Stimulated activated CD8-positive, alpha-beta memory T cell treated with anti-CD3 and anti-CD28 coated beads, Interleukin-4, amount 100 ng/mL, for 4 hours (primary cell): ENCODE data around the gene FNDC5.
A peak's percentile ranks its signal among the peaks of the same experiment; 100 is the strongest.

ENCODE experiments used
- DNase-seq, 2 donors: peaks; one replicate each; pipeline ENCODE4 v3.0.0-alpha.2; 2020; ENCODE audit warnings: low read depth in 2 of 2, low spot score in 1 of 2

The FNDC5 gene

GRCh38 chr1:32884726-32885125 is 14.0 kb upstream of the FNDC5 start:
- DNase-seq, result no peak

GRCh38 chr1:32884032-32884372 is 13.3 kb upstream of the FNDC5 start:
- no peak for DNase-seq

DNA sequence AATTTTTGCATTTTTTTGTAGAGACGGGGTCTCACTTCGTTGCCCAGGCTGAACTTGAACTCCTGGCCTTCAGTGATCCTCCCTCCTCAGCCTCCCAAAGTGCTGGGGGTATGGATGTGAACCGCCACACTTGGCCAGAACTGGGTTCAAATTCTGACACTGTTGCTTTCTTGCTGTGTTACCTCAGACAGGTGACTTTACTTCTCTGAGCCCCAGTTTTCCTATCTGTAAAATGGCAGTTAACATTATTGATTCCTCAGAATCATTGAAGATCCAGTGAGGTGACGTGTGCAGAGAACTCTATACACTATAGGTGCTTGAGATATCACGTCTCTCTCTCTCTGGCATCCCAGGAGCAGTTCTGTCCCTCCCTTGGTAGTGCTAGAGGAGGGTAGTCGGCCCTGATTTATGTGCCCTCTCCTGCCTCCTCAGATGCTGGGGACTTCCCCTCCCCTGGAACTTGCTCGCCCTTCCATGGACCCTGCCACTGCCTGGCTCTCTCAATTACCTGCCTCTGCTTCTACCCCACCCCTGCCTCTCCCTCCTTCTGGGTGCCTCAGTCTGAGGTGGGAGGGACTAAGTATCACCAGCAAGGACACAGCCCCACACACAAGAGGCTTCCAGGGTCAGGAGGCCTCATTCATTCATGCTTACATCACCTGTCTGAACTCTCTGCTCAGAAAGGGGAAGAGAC is 12.8 kb upstream of the FNDC5 start:
- no peak for DNase-seq

DNA sequence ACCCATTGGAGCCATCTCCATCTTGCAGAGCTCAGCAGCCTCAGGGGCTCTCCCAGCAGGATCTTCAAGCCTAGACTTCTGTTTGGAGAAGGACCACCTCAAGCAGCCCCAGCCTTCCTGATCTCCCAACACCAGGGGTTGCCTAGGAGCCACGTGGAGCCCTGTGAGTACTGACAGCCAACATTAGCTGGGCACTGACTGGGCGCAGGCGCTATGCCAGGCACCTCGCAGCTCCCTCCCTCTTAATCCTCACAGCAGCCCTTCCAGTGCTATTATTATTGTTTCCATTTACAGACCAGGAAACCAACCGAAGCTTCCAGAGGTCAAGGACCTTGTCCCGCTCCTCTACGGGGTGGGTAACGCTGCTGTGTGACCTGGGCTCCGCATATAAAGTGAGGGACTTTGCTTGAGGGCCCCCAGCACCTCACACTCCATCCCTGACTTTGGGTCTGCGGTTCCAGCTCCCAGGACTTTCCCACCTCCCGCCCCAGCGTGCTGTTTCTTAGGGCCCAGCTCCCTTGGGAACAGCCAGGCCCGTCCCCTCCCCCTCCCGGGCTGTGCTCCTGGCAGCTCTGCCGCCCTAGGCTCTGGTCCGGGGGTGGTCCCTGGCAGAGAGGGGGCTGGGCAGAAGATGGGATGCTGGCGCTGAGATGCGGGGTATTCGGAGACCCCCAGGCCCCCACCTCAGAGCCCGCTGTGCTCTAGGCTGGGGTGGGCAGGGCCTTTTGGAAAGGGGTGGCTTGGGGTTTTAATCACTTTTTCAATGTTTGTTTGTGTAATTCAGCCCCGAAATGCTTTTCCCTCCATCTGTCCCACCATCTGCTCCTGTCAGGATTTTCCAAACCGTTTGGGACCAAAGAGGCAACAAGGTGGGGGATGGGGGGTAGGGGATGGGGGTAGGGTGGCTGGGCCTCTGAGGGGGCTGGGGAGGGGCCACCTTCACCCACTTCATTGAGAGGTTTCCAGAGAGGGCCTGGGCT is 11.4 kb upstream of the FNDC5 start:
- no peak for DNase-seq

DNA sequence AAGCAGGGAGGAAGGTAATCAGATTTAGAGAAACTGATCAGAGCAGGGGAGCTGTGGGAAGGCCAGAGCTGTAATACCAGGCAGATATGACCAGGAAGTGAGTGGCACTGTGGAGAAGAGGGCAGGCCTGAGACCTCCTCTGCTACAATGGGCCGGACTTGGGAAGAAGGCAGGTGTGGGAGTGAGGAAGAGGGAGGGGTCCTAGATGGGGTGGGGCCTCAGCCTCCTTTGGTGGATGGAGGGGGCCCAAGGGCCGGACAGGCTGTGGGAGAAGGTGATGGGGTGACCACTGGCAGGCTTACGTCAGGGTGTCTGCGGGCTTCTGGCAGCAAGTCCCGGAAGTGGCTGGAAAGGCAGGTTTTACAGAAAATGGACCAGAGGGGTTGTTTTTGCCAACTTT is 10.6 kb upstream of the FNDC5 start:
- no peak for DNase-seq

DNA sequence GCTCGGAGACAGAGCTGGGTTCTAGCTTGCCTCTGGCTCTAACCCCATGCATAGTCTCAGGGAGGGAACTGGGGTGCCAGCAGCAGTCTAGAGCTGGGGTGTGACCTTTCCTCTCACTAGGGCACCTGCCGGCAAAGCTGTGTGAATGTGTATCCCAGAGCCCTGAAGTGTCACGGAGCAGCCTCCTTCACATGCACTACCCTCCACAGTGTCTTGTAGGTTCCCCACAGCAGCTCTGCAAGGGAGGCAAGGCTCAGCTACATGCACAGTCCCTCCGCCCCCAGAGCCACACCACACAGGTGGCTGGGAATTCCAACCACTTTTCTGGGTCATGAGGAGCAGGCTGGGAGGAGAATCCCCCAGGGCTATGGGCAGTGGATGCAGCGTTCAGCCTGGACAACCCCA is 7.9 kb upstream of the FNDC5 start:
- DNase-seq, result no peak

DNA sequence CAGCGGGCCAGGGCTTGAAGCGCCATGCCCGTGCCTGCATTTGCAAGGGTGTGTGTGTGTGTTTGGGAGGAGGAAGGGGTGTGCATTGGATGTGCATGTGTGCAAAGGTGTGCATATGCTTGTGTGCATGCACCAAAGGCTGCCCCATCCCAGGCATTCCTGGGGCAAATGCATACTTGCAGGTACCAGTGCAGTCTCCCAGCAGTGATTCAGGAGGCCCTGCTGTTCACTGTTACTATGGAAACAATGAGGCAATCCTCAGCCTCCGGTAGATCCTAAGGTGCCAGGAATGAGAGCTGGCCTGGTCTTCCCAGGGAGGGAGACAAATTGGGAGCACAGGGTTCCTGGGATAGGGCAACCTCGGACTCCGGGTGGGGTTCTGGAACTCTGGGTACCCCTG is 7.5 kb upstream of the FNDC5 start:
- DNase-seq, result no peak

DNA sequence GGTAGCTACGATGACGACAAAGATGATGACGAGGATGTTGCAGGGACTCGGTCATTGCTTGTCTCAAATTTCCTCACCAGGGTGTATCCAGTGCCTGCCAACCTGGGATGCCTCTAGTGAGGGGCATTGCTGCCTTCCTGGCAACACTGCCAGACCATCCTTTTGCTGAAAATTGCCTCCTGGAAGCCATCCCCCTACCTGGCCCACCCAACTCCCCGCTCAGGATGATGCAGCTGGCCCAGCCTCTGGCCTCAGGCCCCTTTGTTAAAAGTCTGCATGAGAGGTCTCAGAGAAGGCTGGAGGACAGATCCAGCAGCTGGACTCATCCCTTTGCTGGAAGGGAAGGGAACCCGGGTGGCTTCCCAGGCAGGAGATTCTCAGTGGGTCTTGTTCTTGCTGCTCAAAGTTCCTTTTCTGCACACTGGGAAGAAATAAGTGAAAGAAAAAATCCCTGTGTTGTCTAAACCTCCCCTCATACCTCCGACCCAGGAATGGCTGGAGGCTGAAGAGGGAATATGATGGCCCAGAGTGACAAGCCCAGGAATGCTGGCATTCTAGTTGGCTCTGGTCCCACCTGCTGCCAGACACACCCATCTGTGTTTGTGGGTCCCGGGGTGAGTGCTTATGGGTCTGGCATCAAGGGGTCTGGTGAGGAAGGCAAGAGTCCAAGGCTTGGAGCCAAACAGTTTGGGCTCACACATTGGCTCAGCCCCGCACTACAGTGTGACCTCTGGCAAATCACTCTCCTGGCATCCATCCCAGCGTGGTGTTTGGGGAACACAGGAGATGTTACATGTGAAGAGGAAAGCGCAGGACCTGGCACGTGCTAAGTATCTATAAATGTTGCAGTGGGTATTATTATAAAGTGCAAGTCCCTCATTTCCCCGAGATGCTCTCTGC is 6.7 kb upstream of the FNDC5 start:
- DNase-seq, result no peak

DNA sequence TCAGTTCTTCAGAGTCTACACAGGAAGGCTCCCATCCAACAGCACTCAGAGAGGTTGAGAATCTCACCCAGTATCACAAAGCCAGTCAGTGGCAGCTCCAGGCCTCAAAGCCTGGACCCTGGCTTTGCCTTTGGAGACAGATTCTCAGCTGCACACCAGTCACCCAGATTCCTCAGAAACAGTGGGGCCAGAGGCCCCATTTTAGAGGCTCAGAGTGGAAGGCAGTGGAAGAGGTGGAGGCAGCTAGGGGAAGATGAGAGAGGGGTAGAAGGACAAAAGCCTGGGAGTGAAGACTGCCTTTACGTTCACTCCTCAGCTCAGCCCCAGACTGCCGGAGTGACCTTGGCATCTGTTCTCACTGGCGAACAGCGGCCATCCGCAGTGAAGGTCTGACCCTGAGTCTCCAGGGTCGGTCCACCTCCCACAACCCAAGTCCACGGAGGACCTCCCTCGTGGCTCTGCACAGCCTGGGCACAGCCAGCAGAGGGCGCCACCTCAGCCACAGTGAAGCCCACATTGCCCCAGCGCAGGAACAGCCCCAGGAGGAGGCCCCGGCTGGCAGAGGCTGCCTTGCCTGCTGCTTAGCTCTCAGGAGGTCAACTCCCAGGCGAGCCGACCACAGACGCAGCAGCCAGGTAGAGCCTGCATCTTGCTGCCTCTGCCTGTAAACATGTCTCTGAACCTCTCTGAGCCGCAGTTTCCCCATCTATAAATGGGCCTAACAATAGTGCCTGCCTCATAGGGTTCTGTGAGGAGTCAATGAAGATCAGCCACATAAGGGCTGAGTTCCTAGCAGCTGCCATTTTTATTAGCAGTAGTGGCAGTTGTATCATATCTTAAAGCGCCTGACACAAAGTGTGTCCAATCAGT is 5.9 kb upstream of the FNDC5 start:
- DNase-seq, result peak in 1 of 2 donors; percentile 32

DNA sequence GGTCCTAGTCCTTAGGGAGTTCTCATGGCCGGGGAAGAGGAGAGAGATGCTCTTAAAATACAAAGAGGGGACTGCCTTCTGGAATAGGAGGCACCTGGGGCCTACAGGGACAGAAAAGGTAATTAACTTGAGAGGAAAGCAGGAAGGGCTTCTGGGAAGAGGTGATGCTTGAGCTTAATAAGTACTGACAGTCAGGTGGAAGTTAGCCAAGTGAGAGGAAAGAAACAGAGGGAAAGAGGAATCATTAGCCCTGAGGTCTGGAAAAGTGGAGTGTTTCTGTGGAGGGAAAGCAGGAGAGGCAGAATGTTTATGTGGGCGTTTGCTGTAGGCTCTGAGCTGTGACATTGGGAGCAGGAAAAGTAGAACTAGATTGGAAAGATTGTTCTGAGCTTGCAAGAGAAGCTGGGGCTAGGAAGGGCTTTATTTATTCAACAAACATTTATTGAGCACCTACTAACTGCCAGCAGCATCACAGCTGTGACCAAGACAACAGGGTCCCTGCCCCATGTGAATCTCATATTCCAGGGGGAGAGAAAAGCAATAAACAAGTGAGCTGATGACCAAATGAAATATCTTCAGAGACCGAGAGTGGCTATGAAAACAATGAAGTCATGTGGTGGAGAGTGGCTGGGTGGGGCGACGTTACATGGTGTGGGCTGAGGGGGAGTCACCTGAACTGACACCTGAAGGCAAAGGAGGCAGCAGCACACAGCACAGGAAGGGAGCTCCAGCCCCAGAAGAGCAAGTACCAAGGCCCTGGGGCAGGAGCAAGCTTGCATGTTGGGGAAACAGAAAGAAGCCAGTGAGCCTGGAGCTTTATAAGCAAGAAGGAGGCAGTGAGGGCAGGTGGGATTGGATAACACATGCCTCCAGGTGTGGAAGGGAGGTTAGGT is 4.4 kb upstream of the FNDC5 start:
- no peak for DNase-seq

GRCh38 chr1:32873484-32873883 is 2.8 kb upstream of the FNDC5 start:
- no peak for DNase-seq

DNA sequence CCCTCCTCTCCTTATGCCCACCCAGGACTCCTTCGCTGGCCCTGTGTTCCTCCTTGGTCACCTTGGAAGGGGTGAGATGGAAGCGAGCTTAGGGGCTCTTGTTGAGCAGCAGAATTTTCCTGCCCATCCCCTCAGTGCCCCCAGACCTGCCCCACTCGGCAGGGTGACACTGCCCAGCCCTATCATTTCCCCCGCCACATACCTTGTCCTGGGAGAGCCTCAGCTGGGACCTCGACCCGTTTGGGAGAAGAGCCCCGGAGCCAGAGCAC is 1.4 kb upstream of the FNDC5 start:
- DNase-seq, result no peak

- DNase-seq, result no peak
Observed at GRCh38 chr1:32871364-32872191, 866 bp upstream of the FNDC5 start.

DNA sequence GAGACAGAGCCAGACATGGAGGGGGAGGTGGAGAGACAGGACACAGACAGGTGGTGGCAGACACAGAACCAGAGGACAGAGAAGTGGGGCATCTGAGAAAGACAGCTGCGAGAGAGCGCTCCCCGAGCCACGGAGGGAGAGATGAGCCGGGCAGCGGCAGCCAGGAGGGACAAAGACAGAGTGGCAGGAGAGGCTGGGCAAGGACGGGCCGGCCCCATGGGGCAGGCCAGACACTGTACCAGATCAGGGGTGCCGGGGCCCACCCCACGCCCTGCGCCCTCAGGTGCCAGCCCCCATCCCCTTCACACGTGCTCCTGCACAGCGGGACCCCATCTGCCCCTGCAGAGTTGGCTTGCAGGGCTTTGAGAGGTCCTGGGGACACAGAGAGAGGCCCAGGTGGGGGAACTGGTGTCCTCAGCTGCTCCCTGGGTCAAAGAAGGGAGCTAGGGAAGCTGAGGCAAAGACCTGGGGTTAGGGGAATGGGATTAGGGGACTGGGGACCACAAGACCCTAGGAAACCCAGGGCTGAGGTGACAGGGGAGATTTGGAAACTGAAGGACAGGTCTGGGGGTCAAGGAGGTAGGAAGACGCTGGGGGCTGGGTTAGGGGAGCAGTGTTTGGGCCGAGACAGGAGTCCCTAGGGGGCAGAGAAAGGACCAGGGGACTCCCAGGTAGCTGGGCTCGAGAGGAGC is 643 bp downstream of the FNDC5 start:
- no peak for DNase-seq

- DNase-seq, result no peak
Observed at GRCh38 chr1:32868806-32869455, 1.8 kb downstream of the FNDC5 start.

DNA sequence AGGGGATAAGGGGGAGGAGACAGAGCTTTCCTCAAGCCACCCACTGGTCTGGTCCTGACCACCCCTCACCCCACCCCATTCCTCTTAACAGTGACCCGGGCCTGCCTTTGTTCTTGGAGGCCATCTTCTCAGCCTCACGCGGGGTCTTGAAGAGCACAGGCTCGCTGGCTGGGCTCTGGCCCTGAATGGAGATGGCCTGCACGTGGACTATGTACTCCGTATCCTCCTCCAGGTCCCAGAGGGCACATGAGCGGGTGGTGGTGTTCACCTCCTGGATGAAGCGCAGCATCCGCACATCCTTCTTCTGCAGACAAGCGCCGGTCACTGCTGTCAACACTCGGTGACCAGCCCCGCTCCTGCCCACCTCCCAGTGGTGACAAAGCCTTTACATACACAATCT is 2.6 kb downstream of the FNDC5 start:
- DNase-seq, result no peak

GRCh38 chr1:32867671-32868070 is 3.0 kb downstream of the FNDC5 start:
- DNase-seq, result no peak

GRCh38 chr1:32867151-32867550 is 3.6 kb downstream of the FNDC5 start:
- no peak for DNase-seq
